ENCODE results near the gene NDST1. TPM values are rescaled to one million over a fixed set of nuclear protein-coding genes. Genes with fewer than 3 reads are reported as not detected.
A peak's percentile ranks its signal among the peaks of the same experiment; 100 is the strongest.

NDST1 gene
- total and polyA plus RNA-seq, 10 of the 15 experiments (the other 5 are each of a cell fraction or from before 2014, with no cell fraction given): 0.20 to 53.5 (median 12.9) TPM

GRCh38 chr5:150573867-150574817 is 66.2 kb downstream of the NDST1 start:
- Histone ChIP-seq H2AFZ (ENCODE audit: control insufficient read depth, low read depth, low read length) (no peak overlapping the region), H3K27ac (ENCODE audit: control insufficient read depth, insufficient read depth) (no peak overlapping the region), H3K4me1 (ENCODE audit: control insufficient read depth, insufficient read depth, low read length) (no peaks in the 10 kb centered on the region), H3K9ac (ENCODE audit: control insufficient read depth, insufficient read depth, low read length) (no peak overlapping the region), H3K79me2 (ENCODE audit: control insufficient read depth, insufficient read depth, low read length) (no peaks in the 10 kb centered on the region), H3K36me3 (ENCODE audit: control insufficient read depth in 2 of 2, insufficient read depth in 2 of 2, low read length in 1 of 2) (no peaks in the 10 kb centered on the region), H3K9me3 (replicated peaks; ENCODE audit: control insufficient read depth, insufficient read depth, low read length) (no peaks in the 10 kb centered on the region), H3K4me3 (no peak overlapping the region), H3K27me3 (replicated peaks in 1 of 2; ENCODE audit: control insufficient read depth in 2 of 2, insufficient read depth in 2 of 2, low read length in 1 of 2) (no peaks in the 10 kb centered on the region), H4K20me1 (ENCODE audit: control insufficient read depth, insufficient read depth) (no peaks in the 10 kb centered on the region), H3K4me2 (ENCODE audit: control insufficient read depth, insufficient read depth) (no peak overlapping the region)
- ChIA-PET CTCF (interaction anchor here (0.7 to 2.3 kb wide), 6 partner anchors 9 to 84 kb away, joined by 3 to 8 read pairs (median 5); no protein-coding TSS in a partner anchor), SMC1A (ENCODE audit: uncharacterized antibody, unreplicated experiment) (interaction anchor here (0.6 to 1.0 kb wide), 2 partner anchors 52 to 81 kb away, joined by 3 read pairs; no protein-coding TSS in a partner anchor), POLR2A (interaction anchor here (1.2 kb wide), 1 partner anchor 80 kb away, joined by 3 read pairs; no protein-coding TSS in a partner anchor), RAD21 (ENCODE audit: unreplicated experiment) (interaction anchor here (0.8 to 2.0 kb wide), 2 partner anchors 9 to 14 kb away, joined by 3 to 7 read pairs; no protein-coding TSS in a partner anchor)
- 45% methylated on average over 16 of the region's 18 CpGs for WGBS (ENCODE audit: insufficient coverage, insufficient replicate concordance, low lambda C conversion rate, missing lambda C conversion rate)
- BruUV-seq (replicated peaks): no TSS peak
- TF ChIP-seq ZNF274 (IDR thresholded peaks at IDR 0.05; ENCODE audit: insufficient read depth, insufficient read length): no peak
- TF ChIP-seq LARP7 (IDR thresholded peaks at IDR 0.05): no peak
- peak in 2 of 3 experiments; percentile 9 to 24; a peak in 1 of 6 replicates for TF ChIP-seq CTCF (IDR thresholded peaks at IDR 0.05 in 2 of 3, conservative IDR thresholded peaks at IDR 0.05 in 1 of 3; ENCODE audit: control insufficient read depth in 2 of 3, extremely low read depth in 1 of 3, insufficient read depth in 1 of 3, low read depth in 3 of 3, low read length in 3 of 3)
- no peak for TF ChIP-seq HDAC6 (IDR thresholded peaks at IDR 0.05; ENCODE audit: unreplicated experiment)
- intact Hi-C loops (cut with micrococcal nuclease; ENCODE audit: unreplicated experiment) (no loop called here), in situ Hi-C loops (cut with MboI) (no loop called here)
- peak; percentile 54 for ATAC-seq
- no peak for FAIRE-seq
- no peak for DNase-seq (ENCODE audit: low read depth, low spot score)

Measured in GM12878 (cell line).